ENCODE data around the gene PTPN18. TPM values are rescaled to one million over a fixed set of nuclear protein-coding genes. Genes with fewer than 3 reads are reported as not detected.
A peak's percentile ranks its signal among the peaks of the same experiment; 100 is the strongest.

PTPN18 gene
- total and polyA plus RNA-seq, 3 donors from 2014 or later: 23.3 to 33.0 (median 23.4) TPM

- no peaks in the 10 kb centered on the region for H3K9me3 ChIP-seq
- WGBS, 2 donors: 93 to 95% methylated on average over 9 to 10 of the region's 10 CpGs
- no peak overlapping the region for H3K4me3 ChIP-seq
- no peaks in the 10 kb centered on the region for H3K36me3 ChIP-seq (ENCODE audit: low read depth, missing control alignments)
- peaks cover 16% of the 10 kb centered on the region for H3K4me1 ChIP-seq
- TF ChIP-seq CTCF (IDR thresholded peaks at IDR 0.05): no peak
- TF ChIP-seq POLR2A (IDR thresholded peaks at IDR 0.05): no peak
- H3K27ac ChIP-seq: no peak overlapping the region
- no peak for DNase-seq
- intact Hi-C loops (cut with DNase I; ENCODE audit: low total_unique reads): loop anchor here (5.0 kb wide), 1 partner anchor 158 kb away; the partner anchor contains the start of genes MZT2B and SMPD4
- H3K27me3 ChIP-seq: no peaks in the 10 kb centered on the region
Observed at GRCh38 chr2:130339885-130340745, 15.7 kb upstream of the PTPN18 start.

- H3K27ac ChIP-seq: peak overlapping the region; percentile 84 to 90
- DNase-seq: no peak
- no peaks in the 10 kb centered on the region for H3K36me3 ChIP-seq (ENCODE audit: low read depth, missing control alignments)
- peaks cover 16% of the 10 kb centered on the region for H3K4me1 ChIP-seq
- intact Hi-C loops (cut with DNase I; ENCODE audit: low total_unique reads): no loop called here
- no peaks in the 10 kb centered on the region for H3K27me3 ChIP-seq
- WGBS, 2 donors: 2 to 6% methylated on average over 7 to 24 of the region's 24 CpGs
- peak overlapping the region; percentile 78 to 80 for H3K4me3 ChIP-seq
- TF ChIP-seq POLR2A (IDR thresholded peaks at IDR 0.05): no peak
- TF ChIP-seq CTCF (IDR thresholded peaks at IDR 0.05): no peak
- no peaks in the 10 kb centered on the region for H3K9me3 ChIP-seq
Observed at GRCh38 chr2:130341562-130342019, 14.3 kb upstream of the PTPN18 start.

GRCh38 chr2:130342020-130342532 lies 13.8 kb upstream of the PTPN18 start:
- Histone ChIP-seq H3K9me3 (no peaks in the 10 kb centered on the region), H3K36me3 (ENCODE audit: low read depth, missing control alignments) (no peaks in the 10 kb centered on the region), H3K4me3 (peak overlapping the region; percentile 78 to 80), H3K4me1 (peaks cover 16% of the 10 kb centered on the region), H3K27ac (peak overlapping the region; percentile 84 to 90), H3K27me3 (no peaks in the 10 kb centered on the region)
- WGBS, 2 donors: 0% methylated on average over 10 to 24 of the region's 24 CpGs
- TF ChIP-seq POLR2A (IDR thresholded peaks at IDR 0.05): no peak
- TF ChIP-seq CTCF (IDR thresholded peaks at IDR 0.05): no peak
- peak; percentile 94 for DNase-seq
- intact Hi-C loops (cut with DNase I; ENCODE audit: low total_unique reads): no loop called here

- TF ChIP-seq POLR2A (IDR thresholded peaks at IDR 0.05): no peak
- TF ChIP-seq CTCF (IDR thresholded peaks at IDR 0.05): peak in 1 of 3 experiments; percentile 20
- intact Hi-C loops (cut with DNase I; ENCODE audit: low total_unique reads): no loop called here
- H3K4me3 ChIP-seq: peak within 1 kb of the TSS; percentile 78 to 80
- peaks cover 16% of the 10 kb centered on the region for H3K4me1 ChIP-seq
- peak; percentile 100 for DNase-seq
- 0% methylated on average over 60 of the region's 60 CpGs for WGBS, 2 donors
- no peaks in the 10 kb centered on the region for H3K27me3 ChIP-seq
- peak within 1 kb of the TSS; percentile 84 to 90 for H3K27ac ChIP-seq
- H3K9me3 ChIP-seq: no peaks in the 10 kb centered on the region
- H3K36me3 ChIP-seq (ENCODE audit: low read depth, missing control alignments): no peaks in the 10 kb centered on the region
Observed at GRCh38 chr2:130342533-130343275, 13.2 kb upstream of the PTPN18 start, which contains the start of gene IMP4. Gene IMP4, plus strand, starts transcription at chr2:130342897. Its CDS starts 36 bp downstream, at chr2:130342933.
